Measurements from ENCODE around the gene SIN3A.

Gene SIN3A

DNA sequence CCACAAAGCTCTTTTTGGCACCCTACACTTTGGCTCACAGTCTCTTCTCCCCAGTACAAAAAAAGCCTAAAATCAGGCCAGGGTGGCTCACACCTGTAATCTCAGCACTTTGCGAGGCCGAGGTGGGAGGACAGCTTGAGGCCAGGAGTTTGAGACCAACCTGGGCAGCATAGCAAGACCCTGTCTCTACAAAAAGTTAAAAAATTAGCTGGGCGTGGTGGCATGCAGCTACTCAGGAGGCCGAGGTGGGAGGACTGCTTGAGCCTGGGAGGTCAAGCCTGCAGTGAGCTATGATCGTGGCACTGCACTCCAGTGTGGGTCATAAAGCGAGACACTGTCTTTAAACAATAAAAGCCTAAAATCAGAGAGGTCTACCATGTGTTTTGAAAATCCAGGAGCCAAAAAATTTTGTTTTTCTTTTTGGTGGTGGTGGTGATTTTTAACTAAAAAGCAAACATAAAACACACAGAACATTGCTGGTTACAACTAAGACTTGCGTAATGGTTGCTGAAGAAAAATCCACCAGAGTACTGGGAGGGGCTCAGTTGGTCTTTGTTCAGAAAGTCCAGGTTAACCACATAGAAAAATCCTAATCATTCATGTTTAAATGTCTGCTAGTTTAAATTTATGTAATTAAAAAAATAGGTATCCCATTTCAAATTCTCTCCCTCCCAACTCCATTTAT is 81.5 kb downstream of the SIN3A start:
- no peak for DNase-seq

DNA sequence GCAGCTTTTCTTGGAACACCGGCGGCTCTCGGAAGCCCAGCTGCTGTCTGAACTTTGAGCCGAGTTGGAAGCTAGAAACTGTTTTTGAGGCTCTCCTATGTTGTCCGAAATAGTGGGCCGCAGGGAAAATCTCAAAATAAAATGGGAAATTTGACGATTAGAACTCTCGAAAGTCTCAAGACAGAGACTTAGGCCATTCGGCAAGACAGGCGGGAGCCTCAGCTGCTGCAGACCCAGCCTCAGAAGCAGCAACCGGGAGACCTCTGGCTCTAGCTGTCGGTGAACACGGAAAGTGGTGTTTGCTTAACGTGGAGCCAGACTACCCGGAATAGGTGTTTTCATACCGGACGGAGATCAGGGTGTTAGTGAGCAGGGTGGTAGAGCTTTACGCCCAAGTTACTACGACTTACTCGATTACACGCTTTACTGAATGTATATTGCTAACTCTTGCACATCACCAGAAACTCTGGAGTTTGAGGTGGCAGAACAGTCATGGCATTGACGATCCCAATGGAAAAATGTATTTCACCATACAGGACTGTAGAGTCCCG is 82.7 kb downstream of the SIN3A start:
- no peak for DNase-seq

DNA sequence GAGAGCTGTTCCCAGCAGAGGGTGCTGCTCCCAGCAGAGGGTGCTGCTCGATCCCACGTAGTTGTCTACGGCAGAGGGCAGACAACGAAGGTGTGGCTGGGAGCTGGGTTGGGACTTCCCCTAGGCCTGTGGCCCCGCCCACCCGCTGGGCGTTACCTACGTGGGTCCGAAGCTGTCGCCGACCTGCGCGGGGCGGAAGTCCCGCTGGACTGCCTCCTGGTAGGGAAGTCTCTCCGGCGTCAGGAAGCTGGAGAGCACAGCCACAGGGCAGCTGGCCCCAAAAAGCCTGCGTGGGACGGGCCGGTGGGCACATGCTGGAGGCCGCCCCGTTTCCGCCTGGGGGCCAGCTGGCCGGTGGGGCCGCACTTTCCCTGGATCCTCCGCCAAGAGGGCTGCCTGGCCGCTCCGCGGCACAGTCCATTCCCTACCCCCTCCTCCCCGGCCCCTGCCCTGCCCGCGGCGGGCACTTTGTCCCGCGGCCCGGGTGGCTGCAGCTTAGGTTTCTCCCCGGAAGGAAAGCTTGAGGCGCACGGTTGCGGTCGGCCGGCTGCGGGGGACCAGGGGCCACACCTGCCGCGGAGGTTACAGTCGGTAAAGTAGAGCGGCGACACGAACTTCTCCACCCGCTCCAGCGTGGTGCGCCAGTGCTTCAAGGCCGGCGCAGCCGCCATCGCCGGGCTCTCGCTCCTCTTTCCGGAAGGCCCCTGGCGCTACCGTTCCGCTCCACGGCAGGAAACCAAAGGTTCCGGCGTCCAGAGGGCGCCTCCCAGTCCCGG is 83.4 kb downstream of the SIN3A start, which contains the start of gene MAN2C1:
TSS of gene MAN2C1 (minus strand) at position 695 of the 776 bp plus-strand sequence. CDS start at position 671, 24 bp downstream.
- DNase-seq = peak; percentile 92

DNA sequence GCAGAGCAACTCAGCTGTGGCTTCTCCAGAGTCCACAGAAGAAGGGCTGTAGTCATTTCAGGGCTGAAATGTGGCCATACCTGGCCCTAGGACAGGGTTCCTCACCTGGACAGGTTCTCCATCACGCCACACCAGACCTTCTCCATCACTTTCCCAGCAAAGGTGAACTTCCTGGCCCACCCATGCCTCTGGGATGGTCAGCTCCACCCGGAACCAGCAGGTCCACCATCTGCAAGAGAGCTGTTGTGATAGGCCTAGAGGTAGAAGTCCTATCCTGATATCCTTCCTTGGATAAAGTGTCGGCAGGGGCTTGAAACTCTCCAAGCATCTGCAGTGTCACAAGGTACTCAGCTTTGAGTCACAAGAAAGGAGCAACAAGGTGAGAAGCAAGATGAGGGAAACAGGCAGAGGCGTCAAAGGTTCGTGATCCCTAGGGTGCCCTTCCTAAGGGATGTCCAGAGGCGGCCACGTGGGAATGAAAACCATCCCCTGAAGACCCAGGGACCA is 84.0 kb downstream of the SIN3A start:
- DNase-seq = no peak

DNA sequence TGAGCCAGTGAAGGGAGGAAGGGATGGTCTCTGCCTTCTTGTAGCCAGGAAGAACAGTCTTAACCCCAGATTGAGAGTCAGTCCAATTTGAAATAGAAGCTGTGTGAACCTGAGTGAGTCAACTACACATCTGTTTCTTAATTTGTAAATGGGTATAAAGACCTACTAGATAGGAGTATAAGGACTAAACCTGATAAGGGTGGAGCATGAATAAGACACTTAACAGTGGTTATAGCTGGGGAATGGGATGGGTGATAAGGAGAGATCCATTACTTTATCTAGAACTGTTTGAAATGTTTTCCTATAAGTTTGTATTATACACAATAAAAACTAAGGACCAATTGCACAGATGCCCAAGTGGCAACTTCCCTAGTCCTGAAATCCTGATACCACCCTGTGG is 84.5 kb downstream of the SIN3A start:
- DNase-seq = no peak

DNA sequence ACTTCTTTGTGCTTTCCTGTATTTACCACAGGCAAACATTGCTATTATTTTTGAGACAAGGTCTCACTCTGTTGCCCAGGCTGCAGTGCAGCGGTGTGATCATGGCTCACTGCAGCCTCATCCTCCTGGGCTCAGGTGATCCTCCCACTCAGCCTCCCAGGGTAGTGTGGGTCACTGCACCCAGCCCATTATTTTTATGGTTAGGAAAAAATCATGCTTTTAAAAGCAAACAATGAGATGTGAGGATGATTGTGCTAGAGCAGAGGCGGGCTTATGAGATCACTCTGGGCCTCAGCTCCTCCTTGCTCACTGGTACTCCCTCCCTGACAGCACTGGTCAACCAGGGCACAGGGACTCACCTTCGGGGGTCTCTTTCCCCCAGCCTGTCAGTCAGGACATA is 85.3 kb downstream of the SIN3A start:
- DNase-seq = no peak

DNA sequence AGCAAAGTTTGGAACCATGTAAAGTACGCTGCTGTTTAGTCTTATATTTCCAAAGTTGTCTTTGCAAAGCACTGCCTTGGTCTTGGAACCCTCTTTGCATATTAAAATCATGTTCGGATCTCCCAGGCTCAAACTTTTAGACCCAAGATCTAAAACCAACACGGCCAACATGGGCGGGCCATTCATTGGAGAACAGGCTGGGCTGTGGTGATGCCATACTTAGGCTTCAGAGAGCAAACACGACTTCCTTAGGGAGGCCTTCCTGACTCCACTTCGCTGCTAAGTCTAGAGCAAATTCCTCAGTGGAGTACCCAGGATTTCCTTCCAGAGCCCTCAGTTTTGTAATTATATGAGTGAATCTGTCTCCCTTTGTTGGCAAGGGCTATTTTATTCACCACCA is 86.6 kb downstream of the SIN3A start:
- DNase-seq = no peak

DNA sequence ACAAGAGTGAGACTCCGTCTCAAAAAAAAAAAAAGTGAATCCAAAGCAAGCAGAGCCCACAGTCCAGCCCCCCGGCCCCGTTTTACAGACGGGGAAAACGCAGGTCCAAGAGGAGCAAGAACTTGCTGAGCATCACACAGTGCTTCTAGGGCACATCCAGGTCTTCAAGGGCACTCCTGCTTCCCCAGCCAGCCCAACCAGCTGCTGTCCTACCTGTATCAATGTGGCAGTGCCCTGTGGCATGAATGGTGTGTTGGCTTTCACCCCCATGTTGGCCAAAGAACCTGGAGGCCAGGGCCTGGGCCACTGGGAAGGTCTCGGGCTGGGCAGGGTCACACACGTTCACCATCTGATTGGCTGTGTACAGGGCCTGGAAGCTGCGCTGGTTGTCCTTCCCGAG is 87.7 kb downstream of the SIN3A start:
- no peak for DNase-seq

DNA sequence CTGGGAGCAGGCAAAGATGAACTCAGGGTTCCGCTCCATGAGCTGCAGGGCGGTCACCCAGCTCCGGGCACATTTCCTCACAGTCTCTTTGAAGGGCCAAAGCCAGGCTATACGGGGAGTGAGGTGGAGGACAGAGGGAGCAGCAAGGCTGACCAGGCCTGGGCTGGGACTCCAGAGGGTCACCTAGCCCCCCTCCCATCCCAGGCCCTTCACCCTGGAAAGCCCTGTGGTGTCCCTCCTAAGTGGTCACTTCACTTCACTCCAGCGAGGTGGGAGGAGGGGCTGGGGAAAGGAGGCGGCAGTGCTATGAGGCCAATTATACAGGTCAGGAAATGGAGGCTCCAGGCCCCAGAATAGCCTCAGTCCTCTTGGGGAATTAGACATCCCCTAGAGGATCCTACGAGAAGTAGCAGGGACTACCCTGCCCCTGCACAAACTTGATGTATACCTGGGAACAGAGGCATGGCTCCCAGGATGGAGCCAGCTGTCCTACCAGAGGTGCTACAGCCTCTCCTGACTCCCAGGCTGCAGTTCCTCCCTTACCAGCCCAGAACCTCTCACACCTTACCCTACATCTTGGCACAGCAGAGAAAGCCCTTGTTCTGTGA is 88.7 kb downstream of the SIN3A start:
- no peak for DNase-seq

DNA sequence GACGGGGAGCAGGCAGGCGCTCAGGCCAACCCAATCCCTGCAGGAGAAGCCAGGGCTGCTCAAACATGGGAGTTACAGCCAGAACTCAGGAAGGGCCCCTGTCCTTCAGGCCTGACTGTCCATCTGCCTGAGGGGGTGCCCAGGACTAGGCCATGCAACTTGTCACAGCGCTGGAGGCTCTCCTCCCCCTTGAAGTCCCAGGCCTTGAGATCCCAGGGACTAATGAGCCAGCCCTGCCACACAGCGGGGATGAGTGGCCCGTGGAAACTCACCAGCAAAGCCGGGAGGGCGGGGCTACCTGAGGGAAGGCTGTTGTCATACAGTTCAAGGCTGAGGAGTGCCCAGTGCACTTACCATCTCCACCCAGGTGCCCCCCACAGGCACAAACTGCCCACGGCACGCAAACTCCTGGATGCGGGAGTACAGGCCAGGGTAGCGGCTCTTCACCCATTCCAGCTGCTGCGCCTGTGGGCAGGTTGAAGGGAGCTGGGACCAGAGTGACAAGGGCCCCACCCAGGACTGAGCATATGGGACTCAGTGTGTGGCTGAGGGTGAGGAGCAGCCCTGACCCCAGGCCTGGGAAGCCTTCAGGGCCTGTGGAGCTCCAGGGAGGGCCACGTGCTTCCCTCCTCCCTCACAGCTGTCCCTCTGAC is 89.4 kb downstream of the SIN3A start:
- no peak for DNase-seq

DNA sequence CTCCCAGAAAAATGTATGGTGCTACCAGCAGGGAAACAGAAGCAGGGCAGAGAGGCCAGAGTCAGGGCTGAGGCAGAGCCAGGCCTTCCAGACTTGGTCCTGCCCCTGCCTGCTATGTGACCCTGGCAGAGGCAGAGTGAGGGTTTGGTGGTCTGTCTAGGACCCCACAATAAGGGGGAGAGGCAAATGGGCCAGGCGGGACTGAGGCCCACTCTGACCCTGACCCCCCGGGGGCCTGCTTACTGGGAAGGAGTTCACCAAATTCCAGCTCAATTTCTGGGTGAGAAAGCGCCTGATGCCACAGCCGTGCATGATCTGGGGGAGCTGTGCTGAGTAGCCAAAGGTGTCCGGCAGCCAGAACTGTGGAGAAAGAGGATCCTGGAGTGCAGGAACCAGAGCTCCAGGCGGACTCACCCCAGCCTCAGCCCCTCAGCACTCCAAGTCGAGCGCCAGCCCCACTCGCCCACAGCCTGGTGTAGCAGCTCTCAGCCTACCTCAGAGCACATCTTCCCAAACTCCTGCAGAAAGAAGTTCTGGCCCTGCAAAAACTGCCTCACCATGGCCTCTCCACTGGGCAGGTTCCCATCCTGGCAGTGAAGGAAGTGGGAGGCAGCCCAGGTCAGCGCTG is 90.0 kb downstream of the SIN3A start:
- DNase-seq = no peak

DNA sequence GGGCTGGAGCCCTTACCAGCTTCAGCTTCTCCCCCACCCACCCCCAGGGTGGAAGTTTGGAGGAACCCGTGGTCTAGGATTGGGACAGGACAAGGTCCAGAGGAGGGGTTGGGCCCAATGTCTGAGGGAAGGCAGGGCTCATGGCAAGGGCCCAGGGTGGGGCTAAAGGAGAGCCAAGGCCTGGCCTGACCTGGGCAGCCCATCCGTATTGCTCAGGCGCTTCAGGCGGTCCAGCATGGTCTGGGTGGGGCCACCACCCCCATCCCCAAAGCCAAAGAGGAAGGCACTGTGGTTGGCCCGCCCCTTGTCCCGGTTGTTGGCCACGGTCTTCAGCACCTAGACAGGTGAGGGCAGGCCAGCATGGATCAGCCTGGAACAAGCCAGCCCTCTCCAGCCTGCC is 90.6 kb downstream of the SIN3A start:
- DNase-seq = no peak

DNA sequence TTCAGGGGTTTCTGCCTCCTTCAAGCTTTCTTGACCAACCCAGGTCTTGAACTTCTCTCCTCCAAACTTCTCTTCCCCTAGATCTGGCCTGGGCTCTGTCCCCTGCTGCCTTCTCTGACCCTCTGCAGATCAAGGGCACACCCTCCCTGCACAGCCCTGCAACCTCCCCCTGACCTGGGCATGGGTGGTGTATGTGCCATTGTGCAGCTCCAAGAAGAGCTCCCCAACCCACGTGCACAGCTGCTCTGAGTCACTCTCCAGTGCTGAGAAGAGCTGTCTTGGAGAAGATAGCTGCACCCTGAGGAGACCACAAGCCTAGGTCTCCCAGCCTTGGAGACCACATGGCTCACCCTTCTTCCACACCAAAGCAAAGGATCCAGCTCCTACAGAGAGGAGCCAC is 91.1 kb downstream of the SIN3A start:
- no peak for DNase-seq

DNA sequence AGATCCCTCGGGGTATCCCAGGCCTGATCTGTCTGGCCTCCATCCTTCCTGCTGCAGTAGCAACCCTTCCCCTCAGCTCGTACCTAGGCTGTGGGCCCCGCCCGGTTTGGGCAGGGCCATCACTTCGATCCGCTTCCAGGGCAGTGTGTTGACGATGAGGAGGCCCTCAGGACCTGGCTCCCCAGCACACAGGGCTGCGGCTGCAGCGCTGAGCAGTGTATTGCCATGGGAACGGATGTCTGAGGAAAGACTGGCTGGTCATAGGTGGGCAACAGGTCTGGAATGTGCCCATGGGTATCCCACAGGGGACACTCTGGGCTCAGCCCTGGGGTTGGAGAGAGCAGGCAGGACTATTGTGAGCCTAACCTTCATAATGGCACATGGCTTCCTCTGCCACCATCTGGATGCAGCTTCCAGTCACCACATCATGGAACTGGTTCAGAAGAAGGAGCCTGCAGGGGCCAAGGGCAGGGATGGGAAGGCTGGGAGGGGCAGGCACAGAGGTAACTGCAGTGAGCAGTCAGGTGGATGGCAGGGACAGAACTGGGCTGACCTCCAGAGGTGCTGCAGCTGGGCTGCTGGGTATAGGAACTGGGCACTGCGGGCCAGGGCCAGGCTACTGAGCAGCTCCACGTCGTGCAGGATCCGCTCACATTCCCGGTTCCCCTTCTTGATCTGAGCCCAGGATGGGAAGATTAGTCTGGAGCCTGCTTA is 91.8 kb downstream of the SIN3A start:
- DNase-seq = no peak

DNA sequence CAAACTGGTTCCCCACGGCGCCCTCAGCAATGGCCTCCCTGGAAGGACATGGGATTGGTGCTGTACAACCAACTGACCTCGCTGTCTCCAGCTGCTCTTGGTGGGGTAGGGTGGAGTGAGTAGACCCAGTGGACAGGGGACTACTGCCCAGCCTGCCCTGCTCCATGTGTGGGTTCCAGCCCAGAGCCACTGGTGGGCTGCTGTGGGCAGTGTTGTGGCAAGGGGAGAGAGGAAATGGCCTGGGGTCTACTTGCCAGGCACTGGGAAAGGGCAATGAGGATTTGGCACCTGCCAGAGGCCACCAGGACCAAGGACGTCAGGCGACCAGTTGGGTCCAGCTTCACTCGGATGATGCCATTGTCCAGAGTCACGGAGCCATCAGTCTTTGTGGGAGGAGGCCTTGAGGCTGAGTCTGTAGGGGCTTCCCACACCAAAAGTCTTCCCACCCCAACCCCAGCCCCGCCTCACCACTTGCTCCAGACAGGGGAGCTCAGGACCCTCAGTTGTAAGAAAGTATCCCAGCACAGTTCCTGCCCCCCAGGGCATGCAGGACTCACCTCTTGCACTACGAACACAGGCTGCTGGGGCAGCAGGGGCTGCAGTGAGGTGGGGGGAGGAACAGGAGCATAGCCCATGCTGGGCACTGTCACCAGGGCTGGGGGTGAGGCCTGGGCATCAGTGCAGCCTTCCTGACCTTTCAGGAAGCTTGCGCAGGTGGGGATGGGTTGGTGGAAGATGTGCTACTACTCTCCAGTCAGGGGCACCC is 92.5 kb downstream of the SIN3A start:
- no peak for DNase-seq

DNA sequence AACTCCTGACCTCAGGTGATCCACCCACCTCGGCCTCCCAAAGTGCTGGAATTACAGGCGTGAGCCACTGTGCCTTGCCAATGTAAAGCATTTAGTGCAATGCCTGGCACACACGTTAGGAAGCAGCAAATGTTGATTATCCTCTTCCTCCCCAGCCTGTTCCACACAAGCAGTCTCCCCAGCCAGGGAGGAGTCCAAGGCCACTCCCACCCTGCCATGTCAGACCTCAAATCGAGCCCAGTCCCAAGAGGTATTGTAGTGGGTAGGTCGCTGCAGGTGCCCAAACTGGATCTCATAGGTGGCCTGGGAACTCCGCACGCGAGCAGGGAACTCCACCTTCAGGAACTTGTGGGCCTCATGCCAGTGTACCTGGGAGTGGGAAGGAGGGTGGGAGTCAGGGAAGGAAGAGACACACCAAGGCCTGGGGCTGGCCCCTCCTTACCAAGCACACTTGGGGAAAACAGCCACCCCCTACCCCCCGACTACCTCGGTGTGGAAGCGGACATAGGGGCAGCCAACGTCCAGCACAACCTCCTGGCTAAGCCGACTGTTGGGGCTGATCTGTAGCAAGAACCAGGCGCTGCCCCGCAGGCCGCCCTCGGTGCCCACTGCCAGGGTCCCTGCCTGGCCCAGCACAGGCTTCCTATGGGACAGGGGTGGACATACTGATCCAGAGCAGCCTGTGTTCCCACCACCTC is 93.4 kb downstream of the SIN3A start:
- no peak for DNase-seq

DNA sequence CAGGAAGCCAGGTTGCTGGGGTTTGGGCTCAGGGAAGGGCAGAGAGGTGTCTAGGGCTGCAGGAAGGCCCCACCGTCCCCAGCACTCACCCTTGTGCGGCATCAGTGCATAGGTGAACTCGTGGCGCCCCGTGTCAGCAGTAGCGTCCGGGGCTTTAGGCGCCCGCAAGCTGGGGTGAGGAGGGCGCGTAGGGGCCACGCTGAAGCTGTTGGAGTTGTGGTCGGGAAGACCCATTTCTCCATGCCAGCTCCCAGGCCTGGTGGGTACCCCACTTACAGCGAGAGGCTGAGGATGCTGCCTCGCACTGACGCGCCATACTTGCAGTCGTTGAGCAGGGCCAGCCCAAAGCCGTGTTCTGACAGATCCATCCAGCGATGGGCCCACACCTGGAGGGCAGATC is 95.0 kb downstream of the SIN3A start:
- DNase-seq = no peak

DNA sequence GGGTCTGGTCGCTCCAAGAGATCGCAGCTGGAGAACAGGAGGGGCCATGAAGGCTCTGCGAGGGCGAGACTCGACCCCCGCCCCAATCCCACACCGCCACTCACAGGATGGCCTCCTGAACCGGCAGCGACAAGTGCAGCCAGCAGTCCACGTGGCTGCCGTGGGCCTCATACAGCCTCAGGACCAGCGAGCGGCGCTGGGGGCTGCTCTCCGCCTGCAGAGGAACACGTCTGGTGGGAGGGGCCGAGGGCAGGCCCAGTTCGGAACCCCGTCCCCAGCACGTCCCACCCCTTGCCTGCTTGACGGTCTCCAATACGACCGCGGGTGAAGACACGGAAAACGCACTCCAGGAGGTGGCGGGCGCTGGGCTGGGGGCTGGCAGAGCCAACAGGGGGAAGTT is 95.5 kb downstream of the SIN3A start:
- no peak for DNase-seq

DNA sequence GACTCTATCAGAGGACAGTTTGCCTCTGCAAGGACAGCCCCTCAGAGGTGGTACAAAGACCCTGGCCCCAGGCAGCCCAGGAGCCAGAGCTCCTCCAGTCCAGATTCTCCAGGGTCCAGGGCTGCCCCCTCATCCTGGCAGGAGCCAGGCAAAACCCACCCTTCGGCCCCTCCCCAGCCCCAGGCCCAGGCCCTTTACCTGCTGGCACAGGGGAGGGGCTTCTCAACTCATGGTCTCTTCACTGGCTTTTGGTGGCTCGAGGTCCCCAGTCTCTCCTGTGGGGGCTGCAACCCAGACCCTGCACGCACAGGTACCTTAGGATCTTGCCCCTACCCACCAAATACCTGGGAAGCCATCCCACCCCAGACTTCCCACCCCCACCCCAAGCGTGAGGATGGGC is 96.1 kb downstream of the SIN3A start:
- no peak for DNase-seq

DNA sequence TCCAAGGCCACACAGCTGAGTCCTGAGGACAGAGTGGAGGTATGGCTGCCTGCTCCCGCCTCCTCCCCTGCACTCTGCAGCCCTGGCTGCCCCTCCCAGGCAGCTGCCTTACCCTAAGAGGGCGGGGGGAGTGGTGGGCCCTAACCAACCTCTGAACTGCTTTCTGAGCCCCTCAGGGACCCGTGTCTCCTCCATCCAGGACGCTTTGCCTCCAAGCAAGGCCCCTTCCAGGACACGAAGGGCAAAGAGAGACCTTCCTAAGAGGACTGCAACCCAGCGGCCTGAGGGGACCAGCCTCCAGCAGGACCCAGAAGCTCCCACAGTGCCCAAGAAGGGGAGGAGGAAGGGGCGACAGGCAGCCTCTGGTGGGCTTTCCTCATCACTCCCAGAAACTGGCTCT is 97.0 kb downstream of the SIN3A start:
- DNase-seq = no peak

DNA sequence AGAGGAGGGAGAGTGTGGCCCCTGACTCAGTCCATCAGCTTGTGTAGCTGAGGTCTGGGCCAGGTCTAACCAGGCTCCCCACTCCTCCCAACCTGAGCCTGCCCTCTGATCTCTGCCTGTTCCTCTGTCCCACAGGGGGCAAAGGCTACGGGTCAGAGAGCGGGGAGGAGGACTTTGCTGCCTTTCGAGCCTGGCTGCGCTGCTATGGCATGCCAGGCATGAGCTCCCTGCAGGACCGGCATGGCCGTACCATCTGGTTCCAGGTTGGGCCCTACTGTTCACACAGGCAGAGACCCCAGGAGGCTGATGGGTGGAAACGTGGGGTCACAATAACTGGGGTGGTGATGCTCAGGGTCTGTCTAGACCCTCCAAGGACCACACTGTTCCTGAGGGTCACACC is 97.9 kb downstream of the SIN3A start:
- no peak for DNase-seq
